HG02571 (cell line): ENCODE data around the gene ENTHD1.

Experiments
- ATAC-seq: cut with Tn5 transposase; IDR thresholded peaks from one replicate; pipeline ENCODE4 v1.9.1; 2021; ENCODE audit warnings: mild to moderate bottlenecking, moderate library complexity; ENCODE audit not compliant: unreplicated experiment

Gene ENTHD1

DNA sequence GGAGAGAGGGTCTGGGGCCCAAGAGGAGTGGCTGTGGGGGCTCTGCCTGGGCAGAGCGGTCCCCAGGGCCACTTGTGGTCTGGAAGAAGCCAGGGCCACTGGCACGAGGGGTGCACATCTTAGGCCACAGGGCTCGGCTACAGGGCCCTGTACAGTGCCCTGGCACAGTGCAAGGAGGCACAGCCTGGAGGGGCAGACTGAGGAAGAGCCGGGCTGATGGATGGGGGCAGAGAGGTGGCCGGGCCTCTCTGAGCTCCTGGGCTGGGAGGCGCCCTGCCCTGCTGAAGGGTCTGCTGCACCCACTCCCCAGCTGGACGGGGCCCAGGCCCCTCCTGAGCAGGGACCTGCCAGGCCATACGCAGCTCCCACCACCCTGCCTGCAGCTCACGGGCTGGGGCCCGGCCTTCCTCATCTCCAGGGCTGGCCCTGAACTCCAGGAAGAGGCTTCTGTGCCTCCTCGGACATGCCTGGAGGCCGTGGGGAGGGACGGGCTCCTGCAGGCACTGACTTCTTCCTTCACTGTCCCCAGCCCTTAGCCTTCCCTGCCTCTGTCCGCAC is 199.5 kb downstream of the ENTHD1 start:
- ATAC-seq = no peak
